ENCODE measurements around the gene ADAMTS6.

GRCh38 chr5:65468633-65469032 is 13.1 kb downstream of the ADAMTS6 start:
- TF ChIP-seq ELF4 (IDR thresholded peaks at IDR 0.05) (no peak), TARDBP (IDR thresholded peaks at IDR 0.05) (no peak), SUZ12 (IDR thresholded peaks at IDR 0.05) (no peak), SP1 (IDR thresholded peaks at IDR 0.05) (no peak), FOXA1 (IDR thresholded peaks at IDR 0.05) (no peak), FOXM1 (IDR thresholded peaks at IDR 0.05; ENCODE audit: borderline replicate concordance) (no peak), FOXK2 (IDR thresholded peaks at IDR 0.05) (no peak), ARNT (IDR thresholded peaks at IDR 0.05) (no peak), PKNOX1 (IDR thresholded peaks at IDR 0.05) (no peak), LEF1 (IDR thresholded peaks at IDR 0.05; ENCODE audit: borderline replicate concordance) (no peak), BHLHE40 (IDR thresholded peaks at IDR 0.05; ENCODE audit: borderline replicate concordance) (no peak), CTBP1 (IDR thresholded peaks at IDR 0.05; ENCODE audit: borderline replicate concordance) (no peak), ZNF384 (IDR thresholded peaks at IDR 0.05) (no peak), HDGF (IDR thresholded peaks at IDR 0.05; ENCODE audit: borderline replicate concordance) (no peak)
